Measurements from ENCODE around the gene ELF4.

Gene ELF4

GRCh38 chrX:130097507-130098209 lies 12.6 kb downstream of the ELF4 start:
- H3K27me3 ChIP-seq (ENCODE audit: insufficient read depth, low read length): no peaks in the 10 kb centered on the region
- H3K79me2 ChIP-seq (ENCODE audit: control insufficient read depth, insufficient read depth, low read length, unreplicated experiment): peaks cover 48% of the 10 kb centered on the region
- no peaks in the 10 kb centered on the region for H3K36me3 ChIP-seq (ENCODE audit: insufficient read depth, low read length)
- H3K27ac ChIP-seq (ENCODE audit: low read depth, low read length): no peak overlapping the region
- H3K4me3 ChIP-seq (ENCODE audit: low read depth, low read length): no peak overlapping the region
- H2AFZ ChIP-seq (ENCODE audit: low read length, unreplicated experiment): no peak overlapping the region
- peaks cover 14% of the 10 kb centered on the region for H3K4me1 ChIP-seq (ENCODE audit: control insufficient read depth, insufficient read depth, low read length, unreplicated experiment)

- H3K4me3 ChIP-seq (ENCODE audit: low read depth, low read length): no peak overlapping the region
- no peaks in the 10 kb centered on the region for H3K36me3 ChIP-seq (ENCODE audit: insufficient read depth, low read length)
- H3K4me1 ChIP-seq (ENCODE audit: control insufficient read depth, insufficient read depth, low read length, unreplicated experiment): peaks cover 7% of the 10 kb centered on the region
- peaks cover 43% of the 10 kb centered on the region for H3K79me2 ChIP-seq (ENCODE audit: control insufficient read depth, insufficient read depth, low read length, unreplicated experiment)
- no peak overlapping the region for H3K27ac ChIP-seq (ENCODE audit: low read depth, low read length)
- no peaks in the 10 kb centered on the region for H3K27me3 ChIP-seq (ENCODE audit: insufficient read depth, low read length)
- no peak overlapping the region for H2AFZ ChIP-seq (ENCODE audit: low read length, unreplicated experiment)
Observed at GRCh38 chrX:130095249-130096030, 14.9 kb downstream of the ELF4 start.

- Histone ChIP-seq H3K4me3 (ENCODE audit: low read depth, low read length) (no peak overlapping the region), H3K27ac (ENCODE audit: low read depth, low read length) (no peak overlapping the region), H2AFZ (ENCODE audit: low read length, unreplicated experiment) (no peak overlapping the region), H3K36me3 (ENCODE audit: insufficient read depth, low read length) (no peaks in the 10 kb centered on the region), H3K4me1 (ENCODE audit: control insufficient read depth, insufficient read depth, low read length, unreplicated experiment) (peaks cover 1% of the 10 kb centered on the region), H3K79me2 (ENCODE audit: control insufficient read depth, insufficient read depth, low read length, unreplicated experiment) (peaks cover 40% of the 10 kb centered on the region), H3K27me3 (ENCODE audit: insufficient read depth, low read length) (no peaks in the 10 kb centered on the region)
Observed at GRCh38 chrX:130094696-130095095, 15.6 kb downstream of the ELF4 start.

- H3K4me3 ChIP-seq (ENCODE audit: low read depth, low read length): no peak overlapping the region
- no peak overlapping the region for H2AFZ ChIP-seq (ENCODE audit: low read length, unreplicated experiment)
- H3K36me3 ChIP-seq (ENCODE audit: insufficient read depth, low read length): no peaks in the 10 kb centered on the region
- peaks cover 35% of the 10 kb centered on the region for H3K79me2 ChIP-seq (ENCODE audit: control insufficient read depth, insufficient read depth, low read length, unreplicated experiment)
- no peak overlapping the region for H3K27ac ChIP-seq (ENCODE audit: low read depth, low read length)
- H3K27me3 ChIP-seq (ENCODE audit: insufficient read depth, low read length): no peaks in the 10 kb centered on the region
- no peaks in the 10 kb centered on the region for H3K4me1 ChIP-seq (ENCODE audit: control insufficient read depth, insufficient read depth, low read length, unreplicated experiment)
Observed at GRCh38 chrX:130093271-130093670, 17.0 kb downstream of the ELF4 start.

GRCh38 chrX:130091980-130092522 lies 18.2 kb downstream of the ELF4 start:
- Histone ChIP-seq H3K79me2 (ENCODE audit: control insufficient read depth, insufficient read depth, low read length, unreplicated experiment) (peaks cover 36% of the 10 kb centered on the region), H3K4me3 (ENCODE audit: low read depth, low read length) (no peak overlapping the region), H3K27me3 (ENCODE audit: insufficient read depth, low read length) (no peaks in the 10 kb centered on the region), H3K27ac (ENCODE audit: low read depth, low read length) (no peak overlapping the region), H3K36me3 (ENCODE audit: insufficient read depth, low read length) (no peaks in the 10 kb centered on the region), H3K4me1 (ENCODE audit: control insufficient read depth, insufficient read depth, low read length, unreplicated experiment) (no peaks in the 10 kb centered on the region), H2AFZ (ENCODE audit: low read length, unreplicated experiment) (no peak overlapping the region)

GRCh38 chrX:130090364-130090763 lies 19.9 kb downstream of the ELF4 start:
- Histone ChIP-seq H3K36me3 (ENCODE audit: insufficient read depth, low read length) (no peaks in the 10 kb centered on the region), H3K79me2 (ENCODE audit: control insufficient read depth, insufficient read depth, low read length, unreplicated experiment) (peaks cover 29% of the 10 kb centered on the region), H3K4me3 (ENCODE audit: low read depth, low read length) (no peak overlapping the region), H3K27ac (ENCODE audit: low read depth, low read length) (no peak overlapping the region), H3K4me1 (ENCODE audit: control insufficient read depth, insufficient read depth, low read length, unreplicated experiment) (peaks cover 6% of the 10 kb centered on the region), H3K27me3 (ENCODE audit: insufficient read depth, low read length) (no peaks in the 10 kb centered on the region), H2AFZ (ENCODE audit: low read length, unreplicated experiment) (no peak overlapping the region)

- no peaks in the 10 kb centered on the region for H3K36me3 ChIP-seq (ENCODE audit: insufficient read depth, low read length)
- no peak overlapping the region for H3K4me3 ChIP-seq (ENCODE audit: low read depth, low read length)
- H2AFZ ChIP-seq (ENCODE audit: low read length, unreplicated experiment): no peak overlapping the region
- H3K27ac ChIP-seq (ENCODE audit: low read depth, low read length): no peak overlapping the region
- H3K27me3 ChIP-seq (ENCODE audit: insufficient read depth, low read length): no peaks in the 10 kb centered on the region
- H3K4me1 ChIP-seq (ENCODE audit: control insufficient read depth, insufficient read depth, low read length, unreplicated experiment): peaks cover 22% of the 10 kb centered on the region
- H3K79me2 ChIP-seq (ENCODE audit: control insufficient read depth, insufficient read depth, low read length, unreplicated experiment): peaks cover 30% of the 10 kb centered on the region
Observed at GRCh38 chrX:130086447-130087206, 23.7 kb downstream of the ELF4 start.

- no peak overlapping the region for H3K27ac ChIP-seq (ENCODE audit: low read depth, low read length)
- H3K79me2 ChIP-seq (ENCODE audit: control insufficient read depth, insufficient read depth, low read length, unreplicated experiment): peaks cover 28% of the 10 kb centered on the region
- peaks cover 25% of the 10 kb centered on the region for H3K4me1 ChIP-seq (ENCODE audit: control insufficient read depth, insufficient read depth, low read length, unreplicated experiment)
- no peaks in the 10 kb centered on the region for H3K36me3 ChIP-seq (ENCODE audit: insufficient read depth, low read length)
- no peaks in the 10 kb centered on the region for H3K27me3 ChIP-seq (ENCODE audit: insufficient read depth, low read length)
- no peak overlapping the region for H3K4me3 ChIP-seq (ENCODE audit: low read depth, low read length)
- H2AFZ ChIP-seq (ENCODE audit: low read length, unreplicated experiment): no peak overlapping the region
Observed at GRCh38 chrX:130085551-130086446, 24.5 kb downstream of the ELF4 start.

GRCh38 chrX:130084631-130085237 lies 25.6 kb downstream of the ELF4 start:
- H3K36me3 ChIP-seq (ENCODE audit: insufficient read depth, low read length): no peaks in the 10 kb centered on the region
- peaks cover 28% of the 10 kb centered on the region for H3K79me2 ChIP-seq (ENCODE audit: control insufficient read depth, insufficient read depth, low read length, unreplicated experiment)
- no peak overlapping the region for H3K27ac ChIP-seq (ENCODE audit: low read depth, low read length)
- H2AFZ ChIP-seq (ENCODE audit: low read length, unreplicated experiment): no peak overlapping the region
- H3K4me1 ChIP-seq (ENCODE audit: control insufficient read depth, insufficient read depth, low read length, unreplicated experiment): peaks cover 25% of the 10 kb centered on the region
- no peak overlapping the region for H3K4me3 ChIP-seq (ENCODE audit: low read depth, low read length)
- H3K27me3 ChIP-seq (ENCODE audit: insufficient read depth, low read length): no peaks in the 10 kb centered on the region

Measured in ACC112 (cell line).